Left renal cortex interstitium (tissue), 4 donors: ENCODE data around the gene COPS2. TPM values are rescaled to one million over a fixed set of nuclear protein-coding genes. Genes with fewer than 3 reads are reported as not detected.
"Not testable (repeated sequence)": the region's sequence is repeated elsewhere in the genome, so short reads cannot be mapped to it uniquely, and the experiment has no call there.

ENCODE experiments used
- DNase-seq, 4 donors: peaks; one replicate each; pipeline ENCODE4 v3.0.0-alpha.2; 2013; ENCODE audit warnings: low read depth in 4 of 4, low spot score in 2 of 4, missing footprints in 1 of 4
- polyA plus RNA-seq, 4 donors: library from polyadenylated mRNA; unstranded; fragments of 120-200 nt; gene quantifications; one replicate each; pipeline ENCODE4 v1.2.1, GENCODE V29; 2013; ENCODE audit not compliant: insufficient read length in 4 of 4

COPS2 gene
- polyA plus RNA-seq, 4 donors, result 82.1 to 116 (median 98.8) TPM

DNA sequence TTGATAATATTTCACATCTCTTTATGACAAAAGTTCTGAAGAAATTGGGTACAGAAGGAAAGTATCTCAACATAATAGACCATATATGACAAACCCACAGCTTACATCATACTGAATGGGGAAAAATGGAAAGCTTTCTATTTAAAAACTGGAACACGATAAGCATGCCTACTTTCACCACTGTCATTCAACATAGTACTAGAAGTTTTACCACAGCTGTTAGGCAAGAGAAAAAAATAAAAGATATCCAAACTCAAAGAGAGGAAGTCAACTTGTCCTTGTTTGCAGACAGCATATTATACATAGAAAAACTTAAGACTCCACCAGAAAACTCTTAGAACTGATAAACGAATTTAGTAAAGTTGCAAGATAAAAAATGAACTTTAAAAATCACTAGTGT is 40.3 kb downstream of the COPS2 start:
- no peak for DNase-seq

- no peak for DNase-seq
Measured at GRCh38 chr15:49110158-49110944, 45.0 kb downstream of the COPS2 start.

DNA sequence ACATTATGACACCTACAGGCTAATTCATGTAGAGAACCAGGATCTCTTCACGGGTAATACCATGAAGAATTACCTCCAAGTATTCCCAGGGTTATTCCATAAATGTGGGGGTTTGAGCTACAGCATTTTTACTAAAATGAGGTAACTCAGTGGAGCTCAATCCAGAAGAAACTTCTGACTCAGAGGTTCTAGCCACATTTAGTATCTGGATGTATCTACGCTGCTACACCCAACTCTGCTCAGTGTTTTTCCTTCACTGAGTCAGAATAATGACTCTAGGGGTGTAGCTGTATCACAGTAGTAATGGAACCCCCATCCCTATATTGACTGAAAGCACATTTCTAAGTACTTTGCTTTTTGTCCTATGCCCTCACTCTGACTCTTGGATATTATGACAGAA is 52.4 kb downstream of the COPS2 start:
- DNase-seq, result no peak

- no peak for DNase-seq
Measured at GRCh38 chr15:49101536-49101935, 53.9 kb downstream of the COPS2 start.

- DNase-seq, result no peak
Measured at GRCh38 chr15:49096090-49096750, 59.2 kb downstream of the COPS2 start.

DNA sequence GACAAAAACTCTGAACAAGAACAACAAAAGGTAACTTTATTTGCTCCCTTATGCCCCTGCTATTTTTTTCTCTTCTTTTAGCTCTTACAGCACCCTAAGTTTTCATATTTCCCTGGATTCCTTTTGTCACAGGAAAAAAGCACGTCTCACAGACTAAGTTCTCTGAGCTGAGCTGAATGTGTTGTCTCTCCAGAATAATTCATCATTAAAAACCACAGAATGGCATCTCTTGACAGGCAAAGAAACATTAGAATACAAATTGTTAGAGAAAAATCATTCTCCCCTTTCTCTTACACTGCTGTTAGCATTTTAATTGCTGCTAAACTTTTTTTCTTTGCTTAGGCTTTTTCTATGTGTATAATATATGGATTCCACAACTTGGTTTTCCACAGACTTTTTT is 60.5 kb downstream of the COPS2 start:
- no peak for DNase-seq

- DNase-seq, result no peak
Measured at GRCh38 chr15:49093252-49094105, 61.9 kb downstream of the COPS2 start.

GRCh38 chr15:49088996-49089395 is 66.4 kb downstream of the COPS2 start:
- DNase-seq, result no peak

DNA sequence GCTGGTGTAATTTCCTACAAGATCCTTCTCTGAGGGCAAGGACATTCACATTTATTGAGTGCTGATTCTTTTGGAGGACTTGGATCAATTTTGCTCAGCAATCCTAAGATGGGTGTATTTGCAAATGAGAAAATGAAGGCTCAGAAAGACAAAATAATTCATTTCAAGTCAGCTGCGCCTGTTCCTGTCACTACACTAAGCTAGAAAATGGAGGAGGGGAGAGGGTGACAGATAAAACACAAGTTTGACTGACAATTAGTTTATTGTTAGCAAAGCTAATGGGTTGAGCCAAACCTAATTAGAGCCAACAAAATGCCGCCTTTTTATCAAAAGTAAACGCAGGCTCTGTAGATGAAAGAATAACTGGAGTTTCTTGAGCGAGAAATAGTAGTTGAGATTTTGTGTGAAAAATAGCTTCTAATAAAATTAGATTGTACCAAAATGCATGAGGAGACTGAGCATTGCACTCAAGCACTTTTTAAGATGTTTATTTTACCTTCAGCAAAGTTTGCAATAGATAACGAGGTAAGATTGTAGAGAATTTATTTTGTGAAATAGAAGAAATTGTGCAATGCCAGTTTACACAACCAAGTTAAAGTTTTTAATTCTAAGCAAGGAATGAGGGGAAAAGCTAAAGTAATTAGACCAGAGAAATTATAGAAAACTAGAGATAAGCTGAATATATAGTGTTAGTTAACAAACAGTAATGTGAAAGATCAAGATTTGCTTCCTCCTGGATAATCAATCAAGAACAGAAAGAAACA is 69.5 kb downstream of the COPS2 start:
- DNase-seq, result no peak

DNA sequence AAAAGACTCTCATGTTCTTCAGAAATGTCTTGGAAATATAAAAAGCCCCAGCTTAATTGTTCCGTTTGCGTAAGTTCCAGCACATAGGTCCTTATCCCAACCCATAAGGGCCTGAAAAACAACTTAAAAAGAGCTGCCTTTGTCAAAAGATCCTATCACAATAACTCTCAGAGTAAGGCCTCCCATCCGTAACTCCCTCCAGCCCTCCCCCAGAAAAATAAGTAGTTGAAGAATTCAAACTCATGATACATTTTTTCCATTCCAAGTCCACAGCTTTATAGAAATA is 71.2 kb downstream of the COPS2 start:
- no peak for DNase-seq

- no peak for DNase-seq
Measured at GRCh38 chr15:49083401-49084284, 71.8 kb downstream of the COPS2 start.

- DNase-seq, result peak in 1 of 4 donors; percentile 16
Measured at GRCh38 chr15:49082960-49083359, 72.4 kb downstream of the COPS2 start.

- DNase-seq, result no peak
Measured at GRCh38 chr15:49079340-49080039, 75.9 kb downstream of the COPS2 start.

- DNase-seq, result no peak
Measured at GRCh38 chr15:49075881-49076280, 79.5 kb downstream of the COPS2 start.

DNA sequence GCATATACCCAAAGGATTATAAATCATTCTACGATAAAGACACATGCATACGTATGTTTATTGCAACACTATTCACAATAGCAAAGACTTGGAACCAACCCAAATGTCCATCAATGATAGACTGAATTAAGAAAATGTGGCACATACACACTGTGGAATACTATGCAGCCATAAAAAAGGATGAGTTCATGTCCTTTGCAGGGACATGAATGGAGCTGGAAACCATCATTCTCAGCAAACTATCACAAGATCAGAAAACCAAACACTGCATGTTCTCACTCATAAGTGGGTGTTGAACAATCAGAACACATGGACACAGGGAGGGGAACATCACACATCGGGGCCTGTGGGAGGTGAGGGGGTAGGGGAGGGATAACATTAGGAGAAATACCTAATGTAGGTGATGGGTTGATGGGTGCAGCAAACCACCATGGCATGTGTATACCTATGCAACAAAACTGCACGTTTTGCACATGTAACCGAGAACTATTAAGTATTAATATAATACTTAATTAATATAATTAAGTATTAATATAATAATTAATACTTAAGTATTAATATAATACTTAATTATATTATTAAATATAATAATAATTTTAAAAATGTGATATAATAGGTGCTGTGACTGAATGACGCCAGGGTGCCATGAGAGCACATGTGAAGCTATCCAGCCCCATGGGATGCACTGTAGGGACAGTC is 80.7 kb downstream of the COPS2 start:
- DNase-seq, result not testable (repeated sequence)
